Cerebellar cortex (tissue), 1 donor: ENCODE data around the gene MED13L.

Source experiments
- DNase-seq: peaks from one replicate; pipeline ENCODE4 v3.0.0-alpha.2; 2015; ENCODE audit warnings: low spot score

The MED13L gene

DNA sequence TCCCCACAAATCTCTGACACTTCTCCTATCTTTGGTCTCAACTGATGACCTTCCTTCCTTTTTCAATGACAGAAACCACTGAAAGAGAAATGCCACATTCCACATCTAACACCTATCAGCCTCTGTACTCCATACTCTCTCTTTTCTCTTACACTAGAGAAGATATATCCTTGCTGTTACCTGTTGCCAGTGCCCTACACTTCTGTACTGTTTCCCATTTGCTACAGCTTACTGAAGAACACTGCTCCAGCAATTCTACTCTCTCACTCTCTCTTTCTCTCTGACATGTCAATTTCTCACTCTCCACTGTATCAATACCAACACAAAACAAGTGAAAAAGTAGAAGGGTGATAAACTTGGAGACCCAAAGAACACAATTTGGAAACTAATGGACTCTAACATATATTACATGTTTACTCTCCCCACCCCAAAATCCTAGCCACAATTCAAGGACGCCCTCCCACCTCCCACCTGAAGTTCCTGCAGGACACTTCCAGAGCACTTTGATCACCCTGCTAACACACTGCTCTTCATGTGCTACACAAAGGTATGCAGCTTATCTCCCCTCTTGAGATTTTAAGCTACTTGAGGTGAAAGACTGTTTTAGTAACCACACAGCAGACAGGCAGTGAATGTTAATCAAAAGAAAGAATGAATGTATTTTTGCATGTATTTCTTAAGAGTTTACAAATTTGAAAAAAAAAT, 95.0 kb downstream of the MED13L start:
- DNase-seq, result no peak

GRCh38 chr12:116180448-116180847, 97.0 kb downstream of the MED13L start:
- no peak for DNase-seq

- DNase-seq, result no peak
Observed at GRCh38 chr12:116179384-116179783, 98.1 kb downstream of the MED13L start.

GRCh38 chr12:116177017-116177416, 100.5 kb downstream of the MED13L start:
- DNase-seq, result no peak

GRCh38 chr12:116174904-116175303, 102.6 kb downstream of the MED13L start:
- no peak for DNase-seq

DNA sequence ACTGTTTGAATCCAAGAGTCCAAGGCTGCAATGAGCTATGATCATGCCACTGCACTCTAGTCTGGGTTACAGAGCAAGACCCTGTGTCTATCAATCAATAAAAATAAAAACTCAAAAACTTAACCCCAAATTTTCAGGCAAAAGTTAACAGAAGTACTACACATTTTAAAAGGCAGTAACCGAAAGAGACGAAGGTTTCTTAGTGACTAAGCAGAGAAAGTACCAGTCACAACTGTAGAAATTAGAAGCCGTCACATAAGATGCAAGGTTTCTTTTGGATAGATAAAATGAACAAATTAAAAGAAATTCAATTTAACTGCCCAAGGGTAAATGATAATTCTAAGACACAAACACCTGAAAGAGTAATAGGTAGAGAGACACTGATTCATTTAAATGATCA, 103.5 kb downstream of the MED13L start:
- DNase-seq, result no peak

GRCh38 chr12:116172224-116172849, 105.2 kb downstream of the MED13L start:
- DNase-seq, result no peak

- no peak for DNase-seq
Observed at GRCh38 chr12:116171549-116171948, 105.9 kb downstream of the MED13L start.

- DNase-seq, result no peak
Observed at GRCh38 chr12:116169071-116169470, 108.4 kb downstream of the MED13L start.

DNA sequence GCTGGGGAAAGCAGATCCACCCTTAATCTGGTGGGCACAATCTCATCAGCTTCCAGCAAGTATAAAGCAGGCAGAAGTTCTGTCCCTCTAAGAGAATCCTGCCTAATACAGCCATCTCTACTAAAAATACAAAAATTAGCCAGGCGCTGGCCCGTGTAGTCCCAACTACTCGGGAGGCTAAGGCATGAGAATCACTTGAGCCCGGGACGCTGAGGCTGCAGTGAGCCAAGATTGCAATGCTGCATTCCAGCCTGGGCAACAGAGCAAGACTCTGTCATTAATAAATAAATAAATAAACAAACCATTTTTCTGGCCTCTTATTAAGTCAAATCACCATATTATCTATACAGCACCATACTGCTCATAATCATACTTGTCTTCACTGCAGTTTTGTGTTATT, 111.2 kb downstream of the MED13L start:
- DNase-seq, result no peak

- no peak for DNase-seq
Observed at GRCh38 chr12:116165036-116165425, 112.5 kb downstream of the MED13L start.

DNA sequence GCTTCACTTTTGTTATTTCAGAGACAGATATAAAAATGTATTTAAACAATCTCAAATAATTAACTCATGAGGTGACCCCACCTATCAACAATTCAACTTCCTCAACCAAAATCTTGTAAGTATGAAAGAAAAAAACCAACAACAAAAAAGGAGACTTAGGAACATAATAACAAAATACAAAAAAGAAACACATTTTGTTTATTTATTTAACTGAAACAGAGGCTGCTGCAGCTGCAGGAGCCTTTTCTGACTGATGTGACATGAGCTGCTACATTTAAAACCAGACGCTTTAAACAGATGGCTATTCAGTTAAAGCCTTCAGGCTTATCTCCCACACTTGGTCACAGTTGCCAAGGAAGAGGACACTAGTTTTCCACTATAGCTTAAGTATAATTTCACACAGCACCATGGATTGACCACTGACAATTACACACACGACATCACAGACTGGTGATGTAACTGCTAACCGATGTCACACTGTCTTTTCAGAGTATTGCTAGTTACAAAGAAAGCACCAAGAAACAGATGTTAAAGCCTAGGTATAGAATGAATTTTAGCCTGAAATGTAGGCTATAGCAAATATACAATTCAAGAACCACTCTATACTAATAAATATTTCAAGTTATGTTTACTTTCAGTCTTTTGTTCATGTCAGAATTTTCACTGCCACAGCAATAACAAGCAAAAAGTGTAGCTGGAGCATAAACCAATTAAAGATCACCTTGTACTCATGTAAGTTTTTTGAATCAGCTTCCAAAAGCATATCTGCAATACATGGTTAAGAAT, 113.0 kb downstream of the MED13L start:
- DNase-seq, result peak; percentile 52

DNA sequence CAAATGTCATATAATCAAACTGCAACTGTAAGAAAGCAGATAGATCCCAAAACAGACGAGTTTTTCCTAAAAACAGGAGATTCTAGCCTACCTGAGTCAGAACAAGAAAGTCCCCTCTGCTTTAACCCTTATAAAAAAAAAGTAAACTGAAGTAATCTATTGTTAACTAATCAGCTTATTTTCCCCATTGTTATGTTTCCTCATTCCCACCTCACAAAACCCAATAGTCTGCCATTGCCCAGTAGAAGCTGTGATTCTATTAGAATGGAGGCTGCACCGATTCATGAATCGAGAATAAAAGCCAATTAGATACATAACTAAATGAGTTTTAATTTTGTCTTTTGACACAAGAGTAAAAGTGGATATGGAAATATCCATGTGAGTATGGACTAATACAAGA, 115.4 kb downstream of the MED13L start:
- DNase-seq, result no peak

GRCh38 chr12:116161588-116161987, 115.9 kb downstream of the MED13L start:
- no peak for DNase-seq

GRCh38 chr12:116160883-116161458, 116.5 kb downstream of the MED13L start:
- no peak for DNase-seq

DNA sequence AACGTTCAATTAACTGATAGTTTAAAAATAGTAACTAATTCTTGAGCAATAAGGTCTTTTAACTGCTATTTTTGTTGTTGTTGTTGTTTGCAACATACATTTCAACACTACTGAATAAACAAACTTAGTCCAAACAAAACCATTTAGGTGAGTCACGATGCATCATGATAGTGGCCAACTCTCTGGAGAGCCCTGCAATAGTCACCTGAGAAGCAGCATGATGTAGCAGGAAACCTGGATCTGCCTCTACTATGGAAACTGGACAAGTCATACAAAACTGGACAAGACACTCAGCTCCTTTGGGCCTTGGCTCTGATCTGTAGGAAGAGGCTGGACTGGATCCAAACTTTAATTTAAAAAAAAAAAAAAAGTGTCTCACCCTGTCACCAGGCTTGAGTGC, 117.3 kb downstream of the MED13L start:
- DNase-seq, result no peak

GRCh38 chr12:116159593-116160200, 117.8 kb downstream of the MED13L start:
- DNase-seq, result no peak

DNA sequence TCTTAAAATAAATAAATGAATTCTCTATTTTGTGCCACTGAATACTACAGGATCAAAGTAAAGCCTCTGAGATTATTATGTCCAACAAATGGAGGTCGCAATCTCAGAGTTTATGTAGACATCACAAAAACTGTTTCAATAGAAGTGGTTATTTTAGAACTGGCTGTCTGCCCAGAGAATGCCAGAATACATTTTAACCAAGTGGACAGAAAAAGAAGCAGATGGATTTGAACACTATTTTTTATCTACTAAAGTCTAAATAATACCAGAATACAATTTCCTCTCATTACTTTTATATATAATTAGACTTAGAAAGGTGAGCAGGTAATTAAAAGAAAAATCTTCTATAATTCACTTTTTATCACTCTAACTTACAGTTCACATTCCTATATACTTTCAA, 118.3 kb downstream of the MED13L start:
- peak; percentile 80 for DNase-seq

DNA sequence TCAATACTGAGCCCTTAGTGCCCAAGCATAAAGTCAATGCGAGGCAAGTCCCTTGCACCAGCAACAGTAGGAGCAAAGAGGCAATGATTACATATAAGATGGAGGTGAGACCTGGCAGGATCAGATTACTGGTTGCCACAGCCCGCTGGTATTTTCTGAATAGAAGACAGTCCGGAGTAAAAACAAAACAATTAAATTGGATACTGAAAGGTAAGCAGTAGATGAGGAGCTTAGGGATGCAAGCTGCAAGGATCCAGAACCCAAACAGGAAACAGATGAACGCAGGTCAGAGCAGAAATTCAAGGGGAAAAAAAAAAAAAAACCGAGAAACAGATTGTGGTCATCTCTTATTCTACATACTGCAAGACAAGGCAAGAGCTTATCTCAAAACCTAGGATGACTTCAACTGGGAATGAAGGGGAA, 119.6 kb downstream of the MED13L start:
- DNase-seq, result peak; percentile 58

GRCh38 chr12:116156614-116157013, 120.9 kb downstream of the MED13L start:
- DNase-seq, result no peak

- no peak for DNase-seq
Observed at GRCh38 chr12:116155383-116155782, 122.1 kb downstream of the MED13L start.

GRCh38 chr12:116153983-116154382, 123.5 kb downstream of the MED13L start:
- DNase-seq, result no peak
